ENCODE results near the gene TTL.
"Not testable (repeated sequence)": the region's sequence is repeated elsewhere in the genome, so short reads cannot be mapped to it uniquely, and the experiment has no call there.

Gene TTL

GRCh38 chr2:112520234-112520783 lies 38.4 kb downstream of the TTL start:
- DNase-seq (ENCODE audit: low read depth, low spot score) = no peak

DNA sequence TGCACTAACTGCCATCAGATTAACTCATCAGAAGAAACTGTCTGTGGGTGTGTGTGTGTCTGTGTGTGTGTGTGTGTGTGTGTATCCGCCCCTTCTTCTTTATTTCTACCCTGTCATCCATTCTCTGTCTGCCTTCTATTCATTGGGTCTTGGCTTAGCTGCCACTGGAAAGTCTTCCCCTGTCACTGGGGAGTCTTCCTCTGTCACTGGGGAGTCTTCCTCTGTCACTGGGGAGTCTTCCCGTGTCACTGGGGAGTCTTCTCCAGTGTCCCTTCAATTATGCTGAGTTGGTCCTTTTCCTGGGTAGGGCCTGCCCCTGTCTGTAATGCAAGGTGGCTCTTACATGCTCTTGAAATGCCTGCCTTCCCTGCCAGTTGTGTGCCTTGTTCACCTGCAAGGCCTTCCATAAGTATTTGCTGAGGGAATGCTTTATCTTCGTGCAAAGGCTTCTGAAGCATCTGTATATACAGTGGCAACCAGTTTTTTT lies 41.4 kb downstream of the TTL start:
- no peak for DNase-seq (ENCODE audit: low read depth, low spot score)

DNA sequence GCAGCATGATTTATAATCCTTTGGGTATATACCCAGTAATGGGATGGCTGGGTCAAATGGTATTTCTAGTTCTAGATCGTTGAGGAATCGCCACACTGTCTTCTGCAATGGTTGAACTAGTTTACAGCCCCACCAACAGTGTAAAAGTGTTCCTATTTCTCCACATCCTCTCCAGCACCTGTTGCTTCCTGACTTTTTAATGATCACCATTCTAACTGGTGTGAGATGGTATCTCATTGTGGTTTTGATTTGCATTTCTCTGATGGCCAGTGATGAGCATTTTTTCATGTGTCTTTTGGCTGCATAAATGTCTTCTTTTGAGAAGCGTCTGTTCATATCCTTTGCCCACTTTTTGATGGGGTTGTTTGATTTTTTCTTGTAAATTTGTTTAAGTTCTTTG lies 42.3 kb downstream of the TTL start:
- DNase-seq (ENCODE audit: low read depth, low spot score) = not testable (repeated sequence)

DNA sequence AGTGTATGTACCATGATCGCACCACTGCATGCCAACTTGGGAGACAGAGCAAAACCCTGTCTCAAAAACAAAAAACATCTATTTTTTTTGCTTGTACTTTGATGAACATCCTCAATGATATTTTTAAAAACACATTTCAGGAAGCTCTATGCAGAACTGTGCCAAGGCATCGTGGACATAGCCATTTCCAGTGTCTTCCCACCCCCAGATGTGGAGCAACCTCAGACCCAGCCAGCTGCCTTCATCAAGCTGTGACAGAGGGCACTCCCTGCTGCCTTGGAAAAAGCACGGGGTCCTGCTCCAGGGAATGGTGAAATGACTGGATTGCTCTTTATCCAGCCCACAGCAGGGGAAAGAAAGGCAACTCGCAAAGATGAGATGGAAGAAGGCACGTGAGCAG lies 46.6 kb downstream of the TTL start:
- no peak for DNase-seq (ENCODE audit: low read depth, low spot score)

DNA sequence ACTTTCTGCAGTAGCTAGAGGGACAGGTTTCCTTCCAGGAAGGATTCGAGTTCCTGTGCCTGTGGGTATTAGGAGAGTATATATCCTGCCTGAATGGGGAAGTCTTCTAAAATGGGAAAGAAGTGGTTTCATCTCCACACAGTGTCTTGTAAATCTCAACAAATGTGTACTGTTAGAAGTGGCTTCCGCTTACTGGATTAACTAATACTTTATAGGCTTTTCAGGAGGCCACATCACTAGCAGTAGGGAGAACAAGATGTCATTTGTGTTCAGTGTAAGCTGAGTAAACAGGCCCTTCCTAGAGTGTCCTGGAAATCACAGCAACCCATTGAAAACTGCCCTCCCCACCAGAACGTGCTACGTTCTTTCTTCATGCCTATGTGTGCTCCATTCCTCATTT lies 47.8 kb downstream of the TTL start:
- no peak for DNase-seq (ENCODE audit: low read depth, low spot score)

DNA sequence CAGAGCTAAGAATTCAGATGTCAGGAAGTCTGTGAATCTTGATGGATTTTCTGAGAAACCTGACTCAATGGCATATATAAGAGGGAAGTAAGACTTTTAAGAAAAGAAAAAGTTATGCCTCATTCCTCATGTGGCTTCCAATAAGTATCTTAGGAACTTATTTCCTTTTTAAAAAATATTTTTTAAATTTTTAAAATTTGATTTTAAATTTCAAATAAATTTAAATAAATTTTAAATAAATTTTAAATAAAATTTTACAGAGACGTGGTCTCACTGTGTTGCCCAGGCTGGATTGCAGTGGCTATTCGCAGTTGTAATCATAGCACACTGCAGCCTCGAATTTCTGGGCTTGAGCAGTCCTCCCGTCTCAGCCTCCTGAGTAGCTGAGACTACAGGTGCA lies 48.8 kb downstream of the TTL start:
- no peak for DNase-seq (ENCODE audit: low read depth, low spot score)

GRCh38 chr2:112534826-112535225 lies 52.9 kb downstream of the TTL start:
- DNase-seq (ENCODE audit: low read depth, low spot score) = no peak

- DNase-seq (ENCODE audit: low read depth, low spot score) = not testable (repeated sequence)
These were observed 54.7 kb downstream of the TTL start for GRCh38 chr2:112536665-112537064.

GRCh38 chr2:112539306-112539705 lies 57.4 kb downstream of the TTL start:
- no peak for DNase-seq (ENCODE audit: low read depth, low spot score)

GRCh38 chr2:112540906-112541305 lies 59.0 kb downstream of the TTL start:
- no peak for DNase-seq (ENCODE audit: low read depth, low spot score)

DNA sequence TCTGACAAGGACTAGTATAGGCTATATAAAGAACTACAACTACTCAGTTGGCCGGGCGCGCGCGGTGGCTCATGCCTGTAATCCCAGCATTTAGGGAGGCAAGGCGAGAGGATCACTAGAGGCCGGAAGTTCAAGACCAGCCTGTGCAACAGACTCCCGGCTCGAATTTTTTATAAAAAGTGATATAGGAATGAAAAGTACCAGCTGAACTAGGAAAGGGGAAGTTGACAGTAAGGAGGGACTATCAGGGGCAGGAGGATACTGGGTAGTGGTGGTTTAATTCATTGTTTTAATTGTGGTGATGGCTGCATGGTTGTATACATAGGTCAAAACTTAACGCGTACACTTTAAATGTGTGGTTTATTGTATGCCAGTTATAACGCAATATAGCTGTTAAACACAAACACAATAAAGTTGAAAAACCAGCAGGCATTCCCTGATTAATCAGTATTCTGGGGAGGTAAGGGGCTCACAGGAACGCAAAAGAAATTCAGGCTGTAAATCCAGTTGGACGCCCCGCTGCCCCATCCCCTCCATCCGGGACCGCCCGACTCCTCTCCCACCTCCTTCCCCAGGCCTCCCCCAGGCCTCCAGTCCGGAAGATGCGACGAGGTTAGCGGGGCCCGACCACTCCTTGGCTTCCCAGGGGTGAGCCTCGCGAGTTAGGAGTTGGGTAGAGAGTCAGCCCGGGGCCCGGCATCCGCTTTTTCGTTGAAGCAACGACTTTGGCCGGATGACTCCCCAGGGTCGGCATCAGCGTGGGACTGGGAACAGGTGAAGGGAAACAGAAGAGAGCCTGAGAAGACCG lies 59.6 kb downstream of the TTL start:
- no peak for DNase-seq (ENCODE audit: low read depth, low spot score)

GRCh38 chr2:112542123-112542983 lies 60.4 kb downstream of the TTL start, which contains the start of gene POLR1B:
TSS of gene POLR1B (plus strand) at chr2:112542465. CDS start at chr2:112542495, 30 bp downstream.
- peak; percentile 45 for DNase-seq (ENCODE audit: low read depth, low spot score)

GRCh38 chr2:112542984-112543661 lies 61.2 kb downstream of the TTL start:
- DNase-seq (ENCODE audit: low read depth, low spot score) = no peak

DNA sequence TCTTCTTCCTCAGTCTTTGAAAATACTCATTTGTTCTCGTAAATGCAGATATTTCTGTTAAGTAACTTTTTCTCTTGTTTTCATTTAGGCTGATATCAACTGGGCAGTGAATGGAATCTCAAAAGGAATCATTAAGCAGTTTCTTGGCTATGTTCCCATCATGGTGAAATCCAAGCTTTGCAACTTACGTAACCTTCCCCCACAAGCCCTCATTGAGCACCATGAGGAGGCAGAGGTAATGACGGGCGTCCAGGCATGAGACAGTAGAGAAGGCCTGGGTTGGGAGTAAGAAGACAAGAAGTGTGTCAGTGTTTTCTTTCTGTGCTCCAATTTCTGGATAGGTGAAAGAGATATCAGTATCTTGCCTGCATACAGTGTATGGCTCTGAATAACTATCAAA lies 65.4 kb downstream of the TTL start:
- DNase-seq (ENCODE audit: low read depth, low spot score) = no peak

- DNase-seq (ENCODE audit: low read depth, low spot score) = no peak
These were observed 67.0 kb downstream of the TTL start for GRCh38 chr2:112548980-112549379.

DNA sequence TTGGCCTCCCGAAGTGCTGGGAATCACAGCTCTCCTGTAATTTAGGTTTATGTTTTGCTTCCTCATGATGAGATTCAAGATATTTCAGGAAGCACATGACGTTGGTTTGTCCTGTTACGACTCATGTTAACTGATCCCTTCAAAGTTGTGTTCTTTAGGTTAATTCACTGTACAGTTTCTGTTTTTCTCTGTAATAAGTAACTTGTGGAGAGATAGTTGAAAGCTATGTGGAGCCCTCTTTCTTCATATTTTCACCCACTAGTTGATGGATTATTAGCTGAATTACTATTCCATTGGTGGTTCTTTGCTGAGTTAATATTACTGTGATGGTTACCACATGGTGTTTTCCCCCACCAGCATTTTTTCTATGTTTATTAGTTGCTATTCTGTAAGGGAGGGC lies 84.1 kb downstream of the TTL start:
- no peak for DNase-seq (ENCODE audit: low read depth, low spot score)

DNA sequence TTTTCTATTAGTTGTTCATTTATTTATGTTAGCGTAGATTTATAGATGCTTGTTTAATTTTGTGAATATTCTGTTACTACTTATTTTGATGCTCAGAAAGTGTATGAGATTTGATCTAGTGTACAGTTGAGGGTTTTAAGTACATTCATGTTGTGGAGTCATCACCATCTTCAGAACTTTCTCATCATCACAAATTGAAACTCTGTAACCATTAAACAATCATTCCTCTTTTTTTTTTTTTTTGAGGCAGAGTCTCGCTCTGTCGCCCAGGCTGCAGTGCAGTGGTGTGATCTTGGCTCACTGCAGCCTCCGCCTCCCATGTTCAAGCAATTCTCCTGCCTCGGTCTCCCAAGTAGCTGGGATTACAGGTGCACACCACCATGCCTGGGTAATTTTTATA lies 84.6 kb downstream of the TTL start:
- not testable (repeated sequence) for DNase-seq (ENCODE audit: low read depth, low spot score)

DNA sequence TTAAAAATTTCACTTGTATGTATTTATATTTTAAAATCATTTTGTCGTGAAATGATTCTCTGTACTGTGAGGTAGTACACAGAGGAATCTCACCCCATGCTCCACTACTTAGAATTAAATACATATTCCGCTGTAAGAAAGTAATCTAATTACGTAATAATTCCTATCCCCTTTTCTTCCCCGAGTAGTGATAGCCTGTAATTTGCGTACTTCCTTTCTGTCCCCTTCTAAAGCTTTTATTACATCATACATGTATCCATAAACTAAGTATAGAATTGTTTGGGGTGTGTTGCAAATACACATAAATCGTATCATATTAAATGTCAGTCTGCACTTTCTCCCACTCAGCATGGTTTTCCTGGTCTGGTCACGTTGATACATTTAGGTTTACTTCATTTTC lies 90.0 kb downstream of the TTL start:
- no peak for DNase-seq (ENCODE audit: low read depth, low spot score)

GRCh38 chr2:112577756-112578155 lies 95.8 kb downstream of the TTL start:
- DNase-seq (ENCODE audit: low read depth, low spot score) = no peak

GRCh38 chr2:112579241-112579640 lies 97.3 kb downstream of the TTL start:
- no peak for DNase-seq (ENCODE audit: low read depth, low spot score)

DNA sequence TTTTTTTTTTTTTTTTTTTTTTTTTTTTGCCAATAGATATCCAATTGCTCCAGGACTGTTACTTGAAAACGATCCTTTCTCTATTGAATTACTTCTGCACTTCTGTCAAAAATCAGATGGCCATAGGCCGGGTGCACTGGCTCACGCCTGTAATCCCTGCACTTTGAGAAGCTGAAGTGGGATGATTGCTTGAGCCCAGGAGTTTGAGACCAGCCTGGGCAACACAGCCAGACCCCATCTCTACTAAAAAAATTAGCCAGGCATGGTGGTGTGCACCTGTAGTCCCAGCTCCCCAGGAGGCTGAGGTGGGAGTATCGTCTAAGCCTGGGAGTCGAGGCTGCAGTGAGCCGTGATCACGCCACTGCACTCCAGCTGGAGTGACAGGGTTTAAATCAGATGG lies 98.1 kb downstream of the TTL start:
- no peak for DNase-seq (ENCODE audit: low read depth, low spot score)

DNA sequence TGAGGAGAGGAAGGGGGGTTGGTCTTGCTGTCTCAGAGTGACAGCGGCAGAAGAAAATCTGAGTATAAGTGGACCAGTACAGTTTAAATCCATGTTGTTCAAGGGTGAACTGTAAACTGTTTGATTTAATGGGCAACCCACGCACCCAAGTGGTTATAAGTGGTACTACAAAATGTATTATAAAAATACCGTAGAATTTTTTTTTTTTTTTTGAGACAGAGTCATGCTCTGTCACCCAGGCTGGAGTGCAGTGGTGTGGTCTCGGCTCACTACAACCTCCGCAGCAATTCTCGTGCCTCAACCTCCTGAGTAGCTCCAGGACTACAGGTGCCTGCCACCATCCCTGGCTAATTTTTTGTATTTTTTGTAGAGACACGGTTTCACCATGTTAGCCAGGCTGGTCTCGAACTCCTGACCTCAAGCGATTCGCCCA lies 100.4 kb downstream of the TTL start:
- no peak for DNase-seq (ENCODE audit: low read depth, low spot score)

Data from brain pericyte (primary cell).